H9 (cell line): ENCODE measurements around the gene TTC39A. TPM values are rescaled to one million over a fixed set of nuclear protein-coding genes. Genes with fewer than 3 reads are reported as not detected.

Source experiments
- DNase-seq: peaks from one replicate; pipeline ENCODE4 v3.0.0-alpha.2; 2017
- H2AFZ ChIP-seq: one replicate; pipeline ENCODE4 v1.6.1; 2013; ENCODE audit warnings: mild to moderate bottlenecking, low read length, control low read depth, moderate library complexity
- H2AK5ac ChIP-seq: 2 replicates; pipeline ENCODE4 v1.6.1; 2013; ENCODE audit warnings: low read length, control low read depth, mixed read lengths; ENCODE audit not compliant: insufficient read length
- H2BK120ac ChIP-seq: one replicate; pipeline ENCODE4 v1.6.1; 2013; ENCODE audit warnings: low read depth, mild to moderate bottlenecking, low read length, control low read depth, inconsistent platforms; ENCODE audit not compliant: poor library complexity, severe bottlenecking
- H2BK12ac ChIP-seq: 2 replicates; pipeline ENCODE4 v1.6.1; 2013; ENCODE audit warnings: low read length, control low read depth, mixed read lengths, low read depth; ENCODE audit not compliant: insufficient read length
- H2BK15ac ChIP-seq: 2 replicates; pipeline ENCODE4 v1.6.1; 2013; ENCODE audit warnings: low read depth, low read length, control low read depth
- H2BK20ac ChIP-seq: one replicate; pipeline ENCODE4 v1.6.1; 2013; ENCODE audit warnings: low read depth, mild to moderate bottlenecking, low read length, control low read depth, inconsistent platforms; ENCODE audit not compliant: poor library complexity, severe bottlenecking
- H2BK5ac ChIP-seq: 2 replicates; pipeline ENCODE4 v1.6.1; 2013; ENCODE audit warnings: low read length, control low read depth, mixed read lengths; ENCODE audit not compliant: insufficient read length
- H3K14ac ChIP-seq: 2 replicates; pipeline ENCODE4 v1.6.1; 2013; ENCODE audit warnings: low read length, control low read depth; ENCODE audit not compliant: insufficient read depth
- H3K18ac ChIP-seq: 2 replicates; pipeline ENCODE4 v1.6.1; 2013; ENCODE audit warnings: low read depth, mild to moderate bottlenecking, mixed read lengths, low read length, control low read depth; ENCODE audit not compliant: insufficient read length
- H3K23ac ChIP-seq: 2 replicates; pipeline ENCODE4 v1.6.1; 2013; ENCODE audit warnings: low read length, control low read depth, mixed read lengths, low read depth; ENCODE audit not compliant: insufficient read length
- H3K23me2 ChIP-seq: 2 replicates; pipeline ENCODE4 v1.6.1; 2013; ENCODE audit warnings: low read depth, mild to moderate bottlenecking, mixed read lengths, low read length, control low read depth; ENCODE audit not compliant: insufficient read length, poor library complexity, severe bottlenecking
- H3K27ac ChIP-seq: 2 replicates; pipeline ENCODE4 v1.5.1; 2013; ENCODE audit warnings: low read length, control low read depth, mixed read lengths, low read depth; ENCODE audit not compliant: insufficient read length
- H3K27me3 ChIP-seq: 2 replicates; pipeline ENCODE4 v1.6.1; 2013; ENCODE audit warnings: low read length, control low read depth, inconsistent platforms; ENCODE audit not compliant: insufficient read depth
- H3K4ac ChIP-seq: 2 replicates; pipeline ENCODE4 v1.6.1; 2013; ENCODE audit warnings: low read depth, mild to moderate bottlenecking, control low read depth, inconsistent platforms, low read length, moderate library complexity
- H3K4me1 ChIP-seq: 2 replicates; pipeline ENCODE4 v1.6.1; 2013; ENCODE audit warnings: low read length, control low read depth, inconsistent platforms; ENCODE audit not compliant: insufficient read depth
- H3K4me2 ChIP-seq: 2 replicates; pipeline ENCODE4 v1.6.1; 2013; ENCODE audit warnings: low read length, control low read depth, mixed read lengths; ENCODE audit not compliant: insufficient read length, insufficient read depth
- H3K56ac ChIP-seq: 2 replicates; pipeline ENCODE4 v1.6.1; 2013; ENCODE audit warnings: low read depth, mild to moderate bottlenecking, mixed read lengths, low read length, control low read depth; ENCODE audit not compliant: insufficient read length
- H3K79me1 ChIP-seq: 2 replicates; pipeline ENCODE4 v1.6.1; 2013; ENCODE audit warnings: low read depth, mild to moderate bottlenecking, moderate library complexity, low read length, control low read depth, inconsistent platforms; ENCODE audit not compliant: insufficient read depth, poor library complexity, severe bottlenecking
- H3K79me2 ChIP-seq: 2 replicates; pipeline ENCODE4 v1.6.1; 2013; ENCODE audit warnings: low read length, control low read depth, inconsistent platforms; ENCODE audit not compliant: insufficient read depth
- H3K9ac ChIP-seq: 2 replicates; pipeline ENCODE4 v1.6.1; 2013; ENCODE audit warnings: low read length, control low read depth, mixed read lengths; ENCODE audit not compliant: insufficient read length; ENCODE audit errors: extremely low read depth
- H3K9me3 ChIP-seq: one replicate; pipeline ENCODE4 v1.6.1; 2013; ENCODE audit warnings: low read depth, low read length, inconsistent platforms; ENCODE audit not compliant: control insufficient read depth
- H3T11ph ChIP-seq: one replicate; pipeline ENCODE4 v1.6.1; 2013; ENCODE audit warnings: mild to moderate bottlenecking, low read length, control low read depth, inconsistent platforms
- H4K20me1 ChIP-seq: one replicate; pipeline ENCODE4 v1.6.1; 2013; ENCODE audit not compliant: control insufficient read depth, insufficient read length, insufficient read depth
- H4K5ac ChIP-seq: 2 replicates; pipeline ENCODE4 v1.6.1; 2013; ENCODE audit warnings: low read depth, mild to moderate bottlenecking, mixed read lengths, low read length, control low read depth; ENCODE audit not compliant: insufficient read length
- H4K8ac ChIP-seq: replicated peaks from 2 replicates; pipeline ENCODE4 v1.6.1; 2013; ENCODE audit warnings: low read length, control low read depth, mixed read lengths, low read depth; ENCODE audit not compliant: insufficient read length
- H4K91ac ChIP-seq: 2 replicates; pipeline ENCODE4 v1.6.1; 2013; ENCODE audit warnings: low read depth, mild to moderate bottlenecking, moderate library complexity, mixed read lengths, low read length, control low read depth; ENCODE audit not compliant: insufficient read length
- H3K27ac Mint-ChIP-seq, 3 experiments: 2 replicates in 2 of 3; 3 replicates in 1 of 3; pipeline ENCODE4 v1.8.0; 2020 to 2021; ENCODE audit warnings: mixed read lengths in 3 of 3, mild to moderate bottlenecking in 1 of 3, moderate library complexity in 1 of 3
- H3K27me3 Mint-ChIP-seq: 2 replicates; pipeline ENCODE4 v1.8.0; 2021; ENCODE audit warnings: low read depth, mild to moderate bottlenecking, moderate library complexity, mixed read lengths
- H3K36me3 Mint-ChIP-seq, 3 experiments: 2 replicates in 2 of 3; 3 replicates in 1 of 3; pipeline ENCODE4 v1.8.0; 2020 to 2021; ENCODE audit warnings: low read depth in 3 of 3, mixed read lengths in 3 of 3; ENCODE audit not compliant: insufficient read depth in 1 of 3
- H3K4me1 Mint-ChIP-seq, 2 experiments: 2 replicates each; pipeline ENCODE4 v1.8.0; 2020; ENCODE audit warnings: mixed read lengths in 2 of 2
- H3K4me3 Mint-ChIP-seq, 2 experiments: 2 replicates in 1 of 2; 3 replicates in 1 of 2; pipeline ENCODE4 v1.8.0; 2020 to 2021; ENCODE audit warnings: mild to moderate bottlenecking in 2 of 2, mixed read lengths in 2 of 2, moderate library complexity in 1 of 2
- H3K9me3 Mint-ChIP-seq, 2 experiments: 2 replicates in 1 of 2; 3 replicates in 1 of 2; pipeline ENCODE4 v1.8.0; 2020; ENCODE audit warnings: mild to moderate bottlenecking in 2 of 2, mixed read lengths in 2 of 2, moderate library complexity in 1 of 2
- CTCF ChIP-seq: fragments of 200-600 bp; sonication (generic); conservative IDR thresholded peaks from 3 replicates; pipeline ENCODE4 v1.8.0; 2021; ENCODE audit warnings: antibody characterized with exemption, mild to moderate bottlenecking
- WGBS: extraction: QIAGEN DNeasy Blood & Tissue Kit; methylation state at CpG from one replicate; pipeline ENCODE4 v1.1.7; 2013; ENCODE audit warnings: missing lambda C conversion rate, low lambda C conversion rate, mixed read lengths; ENCODE audit not compliant: insufficient read length; ENCODE audit errors: extremely low coverage; 5-methylcytosine and 5-hydroxymethylcytosine counted together
- total RNA-seq: library from RNA; stranded (reverse); gene quantifications from 2 replicates; pipeline ENCODE4 v1.2.1, GENCODE V29; 2021

Gene TTC39A
- total RNA-seq, 1 experiment from 2014 or later, result 7.7 TPM

- Histone ChIP-seq H2BK120ac (no peak overlapping the region), H4K20me1 (no peaks in the 10 kb centered on the region), H3K14ac (peak overlapping the region; percentile 78), H3K27ac (no peak overlapping the region), H3K18ac (peak overlapping the region; percentile 47), H3K23ac (no peak overlapping the region), H3T11ph (no peak overlapping the region), H3K79me1 (no peaks in the 10 kb centered on the region), H3K4me1 (no peaks in the 10 kb centered on the region), H4K8ac (no peak overlapping the region), H2BK20ac (no peak overlapping the region), H3K79me2 (no peaks in the 10 kb centered on the region), H3K9me3 (no peaks in the 10 kb centered on the region), H2BK15ac (no peak overlapping the region), H4K91ac (no peak overlapping the region), H3K56ac (no peak overlapping the region), H3K4ac (no peak overlapping the region), H2BK12ac (no peak overlapping the region), H2AFZ (no peak overlapping the region), H3K23me2 (peaks cover 9% of the 10 kb centered on the region), H4K5ac (no peak overlapping the region), H3K9ac (peak overlapping the region; percentile 36), H3K27me3 (no peaks in the 10 kb centered on the region; the same call in 1 of the 2 replicates), H3K4me2 (peak overlapping the region; percentile 78), H2AK5ac (no peak overlapping the region), H2BK5ac (no peak overlapping the region)
- peak; percentile 67 for DNase-seq
- TF ChIP-seq CTCF, result peak; percentile 40; the same call in 2 of the 3 replicates
- no peaks in the 10 kb centered on the region for H3K9me3 Mint-ChIP-seq
- peak overlapping the region; percentile 63 to 73 for H3K4me3 Mint-ChIP-seq
- peaks cover 22 to 27% of the 10 kb centered on the region in 2 experiments for H3K4me1 Mint-ChIP-seq
- H3K27ac Mint-ChIP-seq, result no peak overlapping the region
- WGBS, result no CpG with 5 or more reads among the region's 60 CpGs
- peaks cover 26% of the 10 kb centered on the region for H3K27me3 Mint-ChIP-seq
- no peaks in the 10 kb centered on the region; a peak in 1 of 7 replicates for H3K36me3 Mint-ChIP-seq
Measured at GRCh38 chr1:51344602-51345299, 14.4 kb upstream of the TTC39A start.
